ENCODE data around the gene NAP1L4. TPM values are rescaled to one million over a fixed set of nuclear protein-coding genes. Genes with fewer than 3 reads are reported as not detected.

The NAP1L4 gene
- polyA plus RNA-seq, 1 of the 3 experiments (the other 2 are of a cell fraction), result 104 TPM

DNA sequence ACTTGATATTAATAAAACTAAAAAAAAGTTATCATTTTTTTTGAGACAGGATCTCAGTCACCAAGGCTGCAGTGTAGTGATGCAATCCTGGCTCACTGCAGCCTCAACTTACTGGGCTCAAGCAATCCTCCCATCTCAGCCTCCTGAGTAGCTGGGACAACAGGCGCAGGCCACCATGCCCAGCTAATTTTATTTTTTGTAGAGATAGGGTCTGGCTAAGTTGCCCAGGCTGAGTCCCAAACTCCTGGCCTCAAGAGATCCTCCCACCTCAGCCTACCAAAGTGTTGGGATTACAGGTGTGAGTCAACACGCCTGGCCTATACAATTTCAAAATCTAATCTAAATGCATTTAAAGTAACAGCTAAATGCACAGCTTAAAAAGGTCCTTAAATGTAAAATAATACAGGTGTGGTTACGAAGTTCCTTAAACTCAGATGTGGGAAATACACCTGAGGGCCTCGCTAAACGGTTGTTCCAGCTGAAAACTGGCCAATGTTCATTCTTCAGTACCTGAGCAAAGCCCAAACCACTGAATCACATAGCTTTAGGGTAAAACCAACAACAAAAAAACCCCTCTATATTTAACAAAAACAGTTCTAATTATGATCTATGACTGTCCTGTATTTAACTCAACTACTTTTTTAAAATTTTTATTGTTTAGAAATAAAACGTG is 11.8 kb downstream of the NAP1L4 start:
- H3K9me2 ChIP-seq, result no peaks in the 10 kb centered on the region
- no peak for TF ChIP-seq RAD21 (IDR thresholded peaks at IDR 0.05; ENCODE audit: low read length)
- no peak for TF ChIP-seq EP300 (IDR thresholded peaks at IDR 0.05; ENCODE audit: borderline replicate concordance in 1 of 2, low read depth in 1 of 2, low read length in 1 of 2)
- no peak for TF ChIP-seq FOSL2 (IDR thresholded peaks at IDR 0.05; ENCODE audit: borderline replicate concordance, low read depth)
- no peak for TF ChIP-seq CHD2 (IDR thresholded peaks at IDR 0.05; ENCODE audit: low read length, partially characterized antibody)
- TF ChIP-seq, protein P1, sequence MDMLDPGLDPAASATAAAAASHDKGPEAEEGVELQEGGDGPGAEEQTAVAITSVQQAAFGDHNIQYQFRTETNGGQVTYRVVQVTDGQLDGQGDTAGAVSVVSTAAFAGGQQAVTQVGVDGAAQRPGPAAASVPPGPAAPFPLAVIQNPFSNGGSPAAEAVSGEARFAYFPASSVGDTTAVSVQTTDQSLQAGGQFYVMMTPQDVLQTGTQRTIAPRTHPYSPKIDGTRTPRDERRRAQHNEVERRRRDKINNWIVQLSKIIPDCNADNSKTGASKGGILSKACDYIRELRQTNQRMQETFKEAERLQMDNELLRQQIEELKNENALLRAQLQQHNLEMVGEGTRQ (IDR thresholded peaks at IDR 0.05; ENCODE audit: borderline replicate concordance, low read depth, low read length), result no peak
- no peak for TF ChIP-seq SMC3 (IDR thresholded peaks at IDR 0.05; ENCODE audit: low read depth, low read length)
- no peak for TF ChIP-seq POLR2AphosphoS5 (IDR thresholded peaks at IDR 0.05; ENCODE audit: low read depth, low read length)
- TF ChIP-seq, protein P2, sequence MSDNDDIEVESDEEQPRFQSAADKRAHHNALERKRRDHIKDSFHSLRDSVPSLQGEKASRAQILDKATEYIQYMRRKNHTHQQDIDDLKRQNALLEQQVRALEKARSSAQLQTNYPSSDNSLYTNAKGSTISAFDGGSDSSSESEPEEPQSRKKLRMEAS (IDR thresholded peaks at IDR 0.05; ENCODE audit: low read depth), result no peak
- no peak for TF ChIP-seq NRF1 (IDR thresholded peaks at IDR 0.05; ENCODE audit: low read depth, low read length)
- no peak overlapping the region for H3K27ac ChIP-seq (ENCODE audit: low read depth in 2 of 2, low read length in 1 of 2)
- no peak overlapping the region for H3K9ac ChIP-seq
- no peaks in the 10 kb centered on the region for H3K27me3 ChIP-seq (ENCODE audit: insufficient read depth)
- no peak for DNase-seq
- H3K4me1 ChIP-seq (ENCODE audit: control insufficient read depth in 1 of 2, insufficient read depth in 2 of 2, low read depth in 1 of 2, low read length in 1 of 2), result no peaks in the 10 kb centered on the region
- no peak overlapping the region for H2AFZ ChIP-seq (ENCODE audit: low read depth)
- peaks cover 73% of the 10 kb centered on the region for H4K20me1 ChIP-seq (ENCODE audit: insufficient read depth)
- H3K4me3 ChIP-seq (ENCODE audit: low read depth in 2 of 2, low read length in 1 of 2), result no peak overlapping the region
- 88% methylated on average over 6 of the region's 6 CpGs for WGBS (ENCODE audit: low lambda C conversion rate)
- ChIA-PET POLR2A (no interaction called here), CTCF (interaction anchor here (0.8 to 1.6 kb wide), 5 partner anchors 9 to 111 kb away, joined by 3 to 5 read pairs (median 3); no protein-coding TSS in a partner anchor)
- no peak overlapping the region for H3K4me2 ChIP-seq
- no peaks in the 10 kb centered on the region for H3F3A ChIP-seq (replicated peaks; ENCODE audit: insufficient read depth)
- H3K9me3 ChIP-seq, result no peaks in the 10 kb centered on the region
- peaks cover 99% of the 10 kb centered on the region for H3K79me2 ChIP-seq (ENCODE audit: insufficient read depth)
- H3K36me3 ChIP-seq (replicated peaks in 1 of 2; ENCODE audit: control insufficient read depth in 1 of 2, insufficient read depth in 2 of 2, low read length in 1 of 2), result peaks cover 33 to 36% of the 10 kb centered on the region in 2 experiments

DNA sequence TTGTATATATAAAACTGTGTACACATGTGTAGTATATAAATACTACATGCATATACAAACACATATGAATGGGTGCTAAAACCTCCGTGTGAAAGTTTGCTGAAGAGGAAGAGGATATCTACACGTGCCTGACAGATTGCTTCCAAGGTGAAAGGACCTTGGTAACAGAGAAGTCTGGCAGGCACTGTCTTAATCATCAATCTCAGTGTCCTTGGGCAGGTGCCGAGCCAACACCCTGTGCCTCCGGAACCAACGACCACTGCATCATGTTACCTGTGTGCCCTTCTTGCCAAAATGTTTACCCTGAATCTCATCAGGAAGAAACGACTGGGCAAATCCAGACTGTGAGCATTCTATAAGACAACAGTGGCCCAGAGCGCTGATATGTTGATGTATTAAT is 15.0 kb downstream of the NAP1L4 start:
- no peak overlapping the region for H3K4me2 ChIP-seq
- H3K79me2 ChIP-seq (ENCODE audit: insufficient read depth), result peaks cover 99% of the 10 kb centered on the region
- no peak overlapping the region for H3K4me3 ChIP-seq (ENCODE audit: low read depth in 2 of 2, low read length in 1 of 2)
- peaks cover 52% of the 10 kb centered on the region for H4K20me1 ChIP-seq (ENCODE audit: insufficient read depth)
- POLR2A ChIA-PET, result no interaction called here
- H3K9me2 ChIP-seq, result no peaks in the 10 kb centered on the region
- no peak for DNase-seq
- no peak overlapping the region for H3K9ac ChIP-seq
- WGBS (ENCODE audit: low lambda C conversion rate), result 85% methylated on average over 7 of the region's 7 CpGs
- no peaks in the 10 kb centered on the region for H3K27me3 ChIP-seq (ENCODE audit: insufficient read depth)
- no peak overlapping the region for H3K27ac ChIP-seq (ENCODE audit: low read depth in 2 of 2, low read length in 1 of 2)
- H3K4me1 ChIP-seq (ENCODE audit: control insufficient read depth in 1 of 2, insufficient read depth in 2 of 2, low read depth in 1 of 2, low read length in 1 of 2), result no peaks in the 10 kb centered on the region
- no peaks in the 10 kb centered on the region for H3F3A ChIP-seq (replicated peaks; ENCODE audit: insufficient read depth)
- peaks cover 46 to 54% of the 10 kb centered on the region in 2 experiments for H3K36me3 ChIP-seq (replicated peaks in 1 of 2; ENCODE audit: control insufficient read depth in 1 of 2, insufficient read depth in 2 of 2, low read length in 1 of 2)
- CTCF ChIA-PET, result interaction anchor here (3.8 kb wide), 1 partner anchor 115 kb away, joined by 29 read pairs; no protein-coding TSS in a partner anchor
- H3K9me3 ChIP-seq, result no peaks in the 10 kb centered on the region
- no peak overlapping the region for H2AFZ ChIP-seq (ENCODE audit: low read depth)
- TF ChIP-seq TAF1 (IDR thresholded peaks at IDR 0.05; ENCODE audit: borderline replicate concordance, low read depth, low read length) (no peak), YY1 (IDR thresholded peaks at IDR 0.05; ENCODE audit: low read depth) (no peak), GATA2 (CRISPR knock-in tag; IDR thresholded peaks at IDR 0.05) (no peak), TEAD4 (IDR thresholded peaks at IDR 0.05; ENCODE audit: borderline replicate concordance, insufficient read depth) (no peak), GABPA (IDR thresholded peaks at IDR 0.05; ENCODE audit: low read depth) (no peak), JUND (IDR thresholded peaks at IDR 0.05) (no peak), RAD21 (IDR thresholded peaks at IDR 0.05; ENCODE audit: low read length) (no peak), FOSL2 (IDR thresholded peaks at IDR 0.05; ENCODE audit: borderline replicate concordance, low read depth) (no peak), TCF12 (IDR thresholded peaks at IDR 0.05) (no peak), SMC3 (IDR thresholded peaks at IDR 0.05; ENCODE audit: low read depth, low read length) (no peak), MEF2A (IDR thresholded peaks at IDR 0.05; ENCODE audit: borderline replicate concordance, low read depth) (no peak), FOXJ3 (CRISPR knock-in tag; IDR thresholded peaks at IDR 0.05) (no peak), RCOR1 (IDR thresholded peaks at IDR 0.05; ENCODE audit: low read length) (no peak)
- TF ChIP-seq, protein P3, sequence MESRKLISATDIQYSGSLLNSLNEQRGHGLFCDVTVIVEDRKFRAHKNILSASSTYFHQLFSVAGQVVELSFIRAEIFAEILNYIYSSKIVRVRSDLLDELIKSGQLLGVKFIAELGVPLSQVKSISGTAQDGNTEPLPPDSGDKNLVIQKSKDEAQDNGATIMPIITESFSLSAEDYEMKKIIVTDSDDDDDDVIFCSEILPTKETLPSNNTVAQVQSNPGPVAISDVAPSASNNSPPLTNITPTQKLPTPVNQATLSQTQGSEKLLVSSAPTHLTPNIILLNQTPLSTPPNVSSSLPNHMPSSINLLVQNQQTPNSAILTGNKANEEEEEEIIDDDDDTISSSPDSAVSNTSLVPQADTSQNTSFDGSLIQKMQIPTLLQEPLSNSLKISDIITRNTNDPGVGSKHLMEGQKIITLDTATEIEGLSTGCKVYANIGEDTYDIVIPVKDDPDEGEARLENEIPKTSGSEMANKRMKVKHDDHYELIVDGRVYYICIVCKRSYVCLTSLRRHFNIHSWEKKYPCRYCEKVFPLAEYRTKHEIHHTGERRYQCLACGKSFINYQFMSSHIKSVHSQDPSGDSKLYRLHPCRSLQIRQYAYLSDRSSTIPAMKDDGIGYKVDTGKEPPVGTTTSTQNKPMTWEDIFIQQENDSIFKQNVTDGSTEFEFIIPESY (IDR thresholded peaks at IDR 0.05; ENCODE audit: borderline replicate concordance, low read depth), result no peak
- TF ChIP-seq, protein P4, sequence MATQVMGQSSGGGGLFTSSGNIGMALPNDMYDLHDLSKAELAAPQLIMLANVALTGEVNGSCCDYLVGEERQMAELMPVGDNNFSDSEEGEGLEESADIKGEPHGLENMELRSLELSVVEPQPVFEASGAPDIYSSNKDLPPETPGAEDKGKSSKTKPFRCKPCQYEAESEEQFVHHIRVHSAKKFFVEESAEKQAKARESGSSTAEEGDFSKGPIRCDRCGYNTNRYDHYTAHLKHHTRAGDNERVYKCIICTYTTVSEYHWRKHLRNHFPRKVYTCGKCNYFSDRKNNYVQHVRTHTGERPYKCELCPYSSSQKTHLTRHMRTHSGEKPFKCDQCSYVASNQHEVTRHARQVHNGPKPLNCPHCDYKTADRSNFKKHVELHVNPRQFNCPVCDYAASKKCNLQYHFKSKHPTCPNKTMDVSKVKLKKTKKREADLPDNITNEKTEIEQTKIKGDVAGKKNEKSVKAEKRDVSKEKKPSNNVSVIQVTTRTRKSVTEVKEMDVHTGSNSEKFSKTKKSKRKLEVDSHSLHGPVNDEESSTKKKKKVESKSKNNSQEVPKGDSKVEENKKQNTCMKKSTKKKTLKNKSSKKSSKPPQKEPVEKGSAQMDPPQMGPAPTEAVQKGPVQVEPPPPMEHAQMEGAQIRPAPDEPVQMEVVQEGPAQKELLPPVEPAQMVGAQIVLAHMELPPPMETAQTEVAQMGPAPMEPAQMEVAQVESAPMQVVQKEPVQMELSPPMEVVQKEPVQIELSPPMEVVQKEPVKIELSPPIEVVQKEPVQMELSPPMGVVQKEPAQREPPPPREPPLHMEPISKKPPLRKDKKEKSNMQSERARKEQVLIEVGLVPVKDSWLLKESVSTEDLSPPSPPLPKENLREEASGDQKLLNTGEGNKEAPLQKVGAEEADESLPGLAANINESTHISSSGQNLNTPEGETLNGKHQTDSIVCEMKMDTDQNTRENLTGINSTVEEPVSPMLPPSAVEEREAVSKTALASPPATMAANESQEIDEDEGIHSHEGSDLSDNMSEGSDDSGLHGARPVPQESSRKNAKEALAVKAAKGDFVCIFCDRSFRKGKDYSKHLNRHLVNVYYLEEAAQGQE (IDR thresholded peaks at IDR 0.05; ENCODE audit: low read depth, low read length), result no peak
- TF ChIP-seq, protein P2 (IDR thresholded peaks at IDR 0.05; ENCODE audit: low read depth), result no peak

Measured in SK-N-SH (cell line).